ENCODE results near the gene BID. TPM values are rescaled to one million over a fixed set of nuclear protein-coding genes. Genes with fewer than 3 reads are reported as not detected.

Gene BID
- total RNA-seq, 1 experiment from 2014 or later, result 66.7 TPM

GRCh38 chr22:17783312-17783711 lies 9.0 kb upstream of the BID start:
- CTCF ChIA-PET, result no interaction called here
- in situ Hi-C loops (cut with HindIII; ENCODE audit: low pct_unique_long_range_greater_than_20kb, low sequenced_read_pairs), result no loop called here
- no TSS peak for BruUV-seq (replicated peaks)

GRCh38 chr22:17782621-17783020 lies 8.4 kb upstream of the BID start:
- ChIA-PET POLR2A (no interaction called here), CTCF (interaction anchor here (1.4 kb wide), 1 partner anchor 39 kb away, joined by 4 read pairs; no protein-coding TSS in a partner anchor)
- in situ Hi-C loops (cut with HindIII; ENCODE audit: low pct_unique_long_range_greater_than_20kb, low sequenced_read_pairs), result no loop called here
- DNase-seq (ENCODE audit: low read depth, low spot score) (no peak), ATAC-seq (no peak)
- Histone ChIP-seq H3K36me3 (ENCODE audit: control insufficient read depth, insufficient read depth, low read length) (no peaks in the 10 kb centered on the region), H3K9me3 (ENCODE audit: control insufficient read depth, insufficient read depth, low read depth, low read length) (no peaks in the 10 kb centered on the region), H3K4me1 (ENCODE audit: control insufficient read depth, insufficient read depth, low read length) (peaks cover 12% of the 10 kb centered on the region), H3K27me3 (ENCODE audit: control insufficient read depth, insufficient read depth, low read length) (no peaks in the 10 kb centered on the region), H3K27ac (ENCODE audit: low read length) (no peak overlapping the region), H3K4me3 (ENCODE audit: low read depth in 2 of 2, low read length in 2 of 2) (no peak overlapping the region)
- BruUV-seq (replicated peaks), result no TSS peak
- intact Hi-C loops (cut with micrococcal nuclease; ENCODE audit: unreplicated experiment), result loop anchor here (5.0 kb wide), 1 partner anchor 40 kb away; no protein-coding TSS in a partner anchor
- no peak for TF ChIP-seq POLR2AphosphoS5 (IDR thresholded peaks at IDR 0.05; ENCODE audit: low read depth, low read length)
- no peak for TF ChIP-seq SIN3A (IDR thresholded peaks at IDR 0.05; ENCODE audit: borderline replicate concordance, insufficient read depth, low read depth, low read length)
- no peak for TF ChIP-seq TCF7L2 (IDR thresholded peaks at IDR 0.05; ENCODE audit: low read depth, low read length)
- TF ChIP-seq CTCF (IDR thresholded peaks at IDR 0.05), result no peak
- TF ChIP-seq REST (IDR thresholded peaks at IDR 0.05; ENCODE audit: insufficient read depth in 1 of 2, low read depth in 2 of 2, low read length in 1 of 2), result no peak

More at GRCh38 chr22:17783312-17783711, 9.0 kb upstream of the BID start:
- ATAC-seq (no peak), DNase-seq (ENCODE audit: low read depth, low spot score) (no peak)
- H3K27ac ChIP-seq (ENCODE audit: low read length), result no peak overlapping the region
- POLR2A ChIA-PET, result no interaction called here
- TF ChIP-seq REST (IDR thresholded peaks at IDR 0.05; ENCODE audit: insufficient read depth in 1 of 2, low read depth in 2 of 2, low read length in 1 of 2) (no peak), CTCF (IDR thresholded peaks at IDR 0.05) (no peak), POLR2AphosphoS5 (IDR thresholded peaks at IDR 0.05; ENCODE audit: low read depth, low read length) (no peak), TCF7L2 (IDR thresholded peaks at IDR 0.05; ENCODE audit: low read depth, low read length) (no peak), SIN3A (IDR thresholded peaks at IDR 0.05; ENCODE audit: borderline replicate concordance, insufficient read depth, low read depth, low read length) (no peak)
- H3K27me3 ChIP-seq (ENCODE audit: control insufficient read depth, insufficient read depth, low read length), result no peaks in the 10 kb centered on the region
- peaks cover 12% of the 10 kb centered on the region for H3K4me1 ChIP-seq (ENCODE audit: control insufficient read depth, insufficient read depth, low read length)
- intact Hi-C loops (cut with micrococcal nuclease; ENCODE audit: unreplicated experiment), result loop anchor here (5.0 kb wide), 1 partner anchor 41 kb away; no protein-coding TSS in a partner anchor
- no peaks in the 10 kb centered on the region for H3K9me3 ChIP-seq (ENCODE audit: control insufficient read depth, insufficient read depth, low read depth, low read length)
- no peak overlapping the region for H3K4me3 ChIP-seq (ENCODE audit: low read depth in 2 of 2, low read length in 2 of 2)
- H3K36me3 ChIP-seq (ENCODE audit: control insufficient read depth, insufficient read depth, low read length), result no peaks in the 10 kb centered on the region
